Measurements from ENCODE around the gene AARS1.
"Not testable (repeated sequence)": the region's sequence is repeated elsewhere in the genome, so short reads cannot be mapped to it uniquely, and the experiment has no call there.

The AARS1 gene

GRCh38 chr16:70253291-70254106 is 35.8 kb downstream of the AARS1 start:
- Histone ChIP-seq H3K27me3 (ENCODE audit: control insufficient read depth, insufficient read depth, low read length) (no peaks in the 10 kb centered on the region), H3K9ac (ENCODE audit: low read length) (no peak overlapping the region), H3K4me3 (ENCODE audit: low read depth, low read length) (no peak overlapping the region), H3K27ac (ENCODE audit: low read depth, low read length) (no peak overlapping the region), H3K4me1 (ENCODE audit: control insufficient read depth, insufficient read depth, low read length) (no peaks in the 10 kb centered on the region), H3K9me3 (ENCODE audit: control insufficient read depth, insufficient read depth, low read depth, low read length) (no peaks in the 10 kb centered on the region), H3K36me3 (ENCODE audit: control insufficient read depth, insufficient read depth, low read length) (peaks cover 64% of the 10 kb centered on the region)

- Histone ChIP-seq H3K9ac (ENCODE audit: low read length) (no peak overlapping the region), H3K36me3 (ENCODE audit: control insufficient read depth, insufficient read depth, low read length) (peaks cover 54% of the 10 kb centered on the region), H3K27ac (ENCODE audit: low read depth, low read length) (no peak overlapping the region), H3K4me3 (ENCODE audit: low read depth, low read length) (no peak overlapping the region), H3K27me3 (ENCODE audit: control insufficient read depth, insufficient read depth, low read length) (no peaks in the 10 kb centered on the region), H3K4me1 (ENCODE audit: control insufficient read depth, insufficient read depth, low read length) (no peaks in the 10 kb centered on the region), H3K9me3 (ENCODE audit: control insufficient read depth, insufficient read depth, low read depth, low read length) (no peaks in the 10 kb centered on the region)
These were observed 36.8 kb downstream of the AARS1 start for GRCh38 chr16:70252355-70252988.

- H3K4me1 ChIP-seq (ENCODE audit: control insufficient read depth, insufficient read depth, low read length), result no peaks in the 10 kb centered on the region
- H3K36me3 ChIP-seq (ENCODE audit: control insufficient read depth, insufficient read depth, low read length), result peaks cover 49% of the 10 kb centered on the region
- H3K9me3 ChIP-seq (ENCODE audit: control insufficient read depth, insufficient read depth, low read depth, low read length), result no peaks in the 10 kb centered on the region
- H3K27ac ChIP-seq (ENCODE audit: low read depth, low read length), result peak within 1 kb of the TSS; percentile 89
- no peaks in the 10 kb centered on the region for H3K27me3 ChIP-seq (ENCODE audit: control insufficient read depth, insufficient read depth, low read length)
- peak within 1 kb of the TSS; percentile 99 for H3K9ac ChIP-seq (ENCODE audit: low read length)
- peak within 1 kb of the TSS; percentile 89 for H3K4me3 ChIP-seq (ENCODE audit: low read depth, low read length)
These were observed 37.5 kb downstream of the AARS1 start, which contains the start of gene EXOSC6 for GRCh38 chr16:70251629-70252354. Gene EXOSC6 (minus strand): TSS chr16:70251940. CDS start chr16:70251900, 40 bp downstream.

GRCh38 chr16:70250748-70251628 is 38.3 kb downstream of the AARS1 start:
- Histone ChIP-seq H3K4me3 (ENCODE audit: low read depth, low read length) (peak overlapping the region; percentile 89), H3K36me3 (ENCODE audit: control insufficient read depth, insufficient read depth, low read length) (peaks cover 41% of the 10 kb centered on the region), H3K27ac (ENCODE audit: low read depth, low read length) (peak overlapping the region; percentile 82), H3K27me3 (ENCODE audit: control insufficient read depth, insufficient read depth, low read length) (no peaks in the 10 kb centered on the region), H3K4me1 (ENCODE audit: control insufficient read depth, insufficient read depth, low read length) (no peaks in the 10 kb centered on the region), H3K9ac (ENCODE audit: low read length) (peak overlapping the region; percentile 99), H3K9me3 (ENCODE audit: control insufficient read depth, insufficient read depth, low read depth, low read length) (no peaks in the 10 kb centered on the region)

- not testable (repeated sequence) for H3K27ac ChIP-seq (ENCODE audit: low read depth, low read length); H3K4me1 ChIP-seq (ENCODE audit: control insufficient read depth, insufficient read depth, low read length); H3K4me3 ChIP-seq (ENCODE audit: low read depth, low read length); H3K27me3 ChIP-seq (ENCODE audit: control insufficient read depth, insufficient read depth, low read length); H3K9me3 ChIP-seq (ENCODE audit: control insufficient read depth, insufficient read depth, low read depth, low read length); H3K9ac ChIP-seq (ENCODE audit: low read length)
- peaks cover 28% of the 10 kb centered on the region for H3K36me3 ChIP-seq (ENCODE audit: control insufficient read depth, insufficient read depth, low read length)
These were observed 39.6 kb downstream of the AARS1 start for GRCh38 chr16:70249697-70250096.

GRCh38 chr16:70238773-70239172 is 50.5 kb downstream of the AARS1 start:
- H3K4me1 ChIP-seq (ENCODE audit: control insufficient read depth, insufficient read depth, low read length); H3K36me3 ChIP-seq (ENCODE audit: control insufficient read depth, insufficient read depth, low read length); H3K9ac ChIP-seq (ENCODE audit: low read length); H3K27ac ChIP-seq (ENCODE audit: low read depth, low read length); H3K27me3 ChIP-seq (ENCODE audit: control insufficient read depth, insufficient read depth, low read length); H3K9me3 ChIP-seq (ENCODE audit: control insufficient read depth, insufficient read depth, low read depth, low read length); H3K4me3 ChIP-seq (ENCODE audit: low read depth, low read length): not testable (repeated sequence)

GRCh38 chr16:70231831-70232230 is 57.5 kb downstream of the AARS1 start:
- H3K9me3 ChIP-seq (ENCODE audit: control insufficient read depth, insufficient read depth, low read depth, low read length); H3K36me3 ChIP-seq (ENCODE audit: control insufficient read depth, insufficient read depth, low read length); H3K27me3 ChIP-seq (ENCODE audit: control insufficient read depth, insufficient read depth, low read length); H3K9ac ChIP-seq (ENCODE audit: low read length); H3K4me3 ChIP-seq (ENCODE audit: low read depth, low read length); H3K4me1 ChIP-seq (ENCODE audit: control insufficient read depth, insufficient read depth, low read length); H3K27ac ChIP-seq (ENCODE audit: low read depth, low read length): not testable (repeated sequence)

- not testable (repeated sequence) for H3K9me3 ChIP-seq (ENCODE audit: control insufficient read depth, insufficient read depth, low read depth, low read length); H3K36me3 ChIP-seq (ENCODE audit: control insufficient read depth, insufficient read depth, low read length); H3K27ac ChIP-seq (ENCODE audit: low read depth, low read length); H3K4me1 ChIP-seq (ENCODE audit: control insufficient read depth, insufficient read depth, low read length); H3K4me3 ChIP-seq (ENCODE audit: low read depth, low read length); H3K9ac ChIP-seq (ENCODE audit: low read length); H3K27me3 ChIP-seq (ENCODE audit: control insufficient read depth, insufficient read depth, low read length)
These were observed 63.3 kb downstream of the AARS1 start for GRCh38 chr16:70226024-70226423.

- not testable (repeated sequence) for H3K27me3 ChIP-seq (ENCODE audit: control insufficient read depth, insufficient read depth, low read length); H3K9ac ChIP-seq (ENCODE audit: low read length); H3K4me3 ChIP-seq (ENCODE audit: low read depth, low read length); H3K4me1 ChIP-seq (ENCODE audit: control insufficient read depth, insufficient read depth, low read length); H3K27ac ChIP-seq (ENCODE audit: low read depth, low read length); H3K9me3 ChIP-seq (ENCODE audit: control insufficient read depth, insufficient read depth, low read depth, low read length); H3K36me3 ChIP-seq (ENCODE audit: control insufficient read depth, insufficient read depth, low read length)
These were observed 63.9 kb downstream of the AARS1 start for GRCh38 chr16:70225430-70225829.

GRCh38 chr16:70224645-70225044 is 64.7 kb downstream of the AARS1 start:
- not testable (repeated sequence) for H3K27ac ChIP-seq (ENCODE audit: low read depth, low read length); H3K4me1 ChIP-seq (ENCODE audit: control insufficient read depth, insufficient read depth, low read length); H3K9ac ChIP-seq (ENCODE audit: low read length); H3K9me3 ChIP-seq (ENCODE audit: control insufficient read depth, insufficient read depth, low read depth, low read length); H3K4me3 ChIP-seq (ENCODE audit: low read depth, low read length); H3K36me3 ChIP-seq (ENCODE audit: control insufficient read depth, insufficient read depth, low read length); H3K27me3 ChIP-seq (ENCODE audit: control insufficient read depth, insufficient read depth, low read length)
